ENCODE data around the gene MIOS.

- TF ChIP-seq CTCF (IDR thresholded peaks at IDR 0.05; ENCODE audit: low read depth, low read length) (no peak), POLR2A (IDR thresholded peaks at IDR 0.05; ENCODE audit: extremely low read depth, insufficient read length) (no peak), MAX (IDR thresholded peaks at IDR 0.05; ENCODE audit: low read depth, low read length) (peak; percentile 71)
These were observed 45.4 kb upstream of the MIOS start for GRCh38 chr7:7521259-7521658.
